Right renal cortex interstitium (tissue), 3 donors: Measurements from ENCODE around the gene ZNF217. TPM values are rescaled to one million over a fixed set of nuclear protein-coding genes. Genes with fewer than 3 reads are reported as not detected.
"Not testable (repeated sequence)": the region's sequence is repeated elsewhere in the genome, so short reads cannot be mapped to it uniquely, and the experiment has no call there.

Experiments used
- DNase-seq, 3 donors: peaks; one replicate each; pipeline ENCODE4 v3.0.0-alpha.2; 2013; ENCODE audit warnings: low read depth in 3 of 3, low spot score in 2 of 3
- polyA plus RNA-seq, 3 donors: library from polyadenylated mRNA; unstranded; fragments of 120-200 nt; gene quantifications; one replicate each; pipeline ENCODE4 v1.2.1, GENCODE V29; 2013; ENCODE audit not compliant: insufficient read length in 3 of 3

The ZNF217 gene
- polyA plus RNA-seq, 3 donors, result 31.8 to 34.8 (median 32.2) TPM

- not testable (repeated sequence) for DNase-seq
Observed at GRCh38 chr20:53584550-53584913, 9.1 kb downstream of the ZNF217 start.

GRCh38 chr20:53583660-53584549 is 9.7 kb downstream of the ZNF217 start:
- not testable (repeated sequence) for DNase-seq

- DNase-seq, result no peak
Observed at GRCh38 chr20:53582574-53583351, 10.9 kb downstream of the ZNF217 start.

GRCh38 chr20:53582251-53582570 is 11.4 kb downstream of the ZNF217 start:
- DNase-seq, result no peak

GRCh38 chr20:53581444-53582250 is 12.0 kb downstream of the ZNF217 start:
- DNase-seq, result no peak

- no peak for DNase-seq
Observed at GRCh38 chr20:53580376-53581111, 13.1 kb downstream of the ZNF217 start.

- no peak for DNase-seq
Observed at GRCh38 chr20:53579581-53580375, 13.9 kb downstream of the ZNF217 start.

GRCh38 chr20:53579266-53579580 is 14.4 kb downstream of the ZNF217 start:
- no peak for DNase-seq

- peak; percentile 81 to 89 (median 84) for DNase-seq
Observed at GRCh38 chr20:53578492-53579222, 15.0 kb downstream of the ZNF217 start.

- no peak for DNase-seq
Observed at GRCh38 chr20:53576586-53577318, 16.9 kb downstream of the ZNF217 start.

- DNase-seq, result no peak
Observed at GRCh38 chr20:53576195-53576580, 17.5 kb downstream of the ZNF217 start.

GRCh38 chr20:53575481-53576194 is 18.0 kb downstream of the ZNF217 start:
- DNase-seq, result no peak

GRCh38 chr20:53574819-53575218 is 18.8 kb downstream of the ZNF217 start:
- no peak for DNase-seq

GRCh38 chr20:53574259-53574789 is 19.3 kb downstream of the ZNF217 start:
- DNase-seq, result no peak

- no peak for DNase-seq
Observed at GRCh38 chr20:53571555-53572286, 21.9 kb downstream of the ZNF217 start.

GRCh38 chr20:53570446-53571276 is 23.0 kb downstream of the ZNF217 start:
- no peak for DNase-seq
